ENCODE results near the gene RNF130. TPM values are rescaled to one million over a fixed set of nuclear protein-coding genes. Genes with fewer than 3 reads are reported as not detected.

The RNF130 gene
- total and polyA plus RNA-seq, 9 of the 15 experiments (the other 6 are each of a cell fraction or from before 2014, with no cell fraction given), result 5.8 to 39.4 (median 27.1) TPM

DNA sequence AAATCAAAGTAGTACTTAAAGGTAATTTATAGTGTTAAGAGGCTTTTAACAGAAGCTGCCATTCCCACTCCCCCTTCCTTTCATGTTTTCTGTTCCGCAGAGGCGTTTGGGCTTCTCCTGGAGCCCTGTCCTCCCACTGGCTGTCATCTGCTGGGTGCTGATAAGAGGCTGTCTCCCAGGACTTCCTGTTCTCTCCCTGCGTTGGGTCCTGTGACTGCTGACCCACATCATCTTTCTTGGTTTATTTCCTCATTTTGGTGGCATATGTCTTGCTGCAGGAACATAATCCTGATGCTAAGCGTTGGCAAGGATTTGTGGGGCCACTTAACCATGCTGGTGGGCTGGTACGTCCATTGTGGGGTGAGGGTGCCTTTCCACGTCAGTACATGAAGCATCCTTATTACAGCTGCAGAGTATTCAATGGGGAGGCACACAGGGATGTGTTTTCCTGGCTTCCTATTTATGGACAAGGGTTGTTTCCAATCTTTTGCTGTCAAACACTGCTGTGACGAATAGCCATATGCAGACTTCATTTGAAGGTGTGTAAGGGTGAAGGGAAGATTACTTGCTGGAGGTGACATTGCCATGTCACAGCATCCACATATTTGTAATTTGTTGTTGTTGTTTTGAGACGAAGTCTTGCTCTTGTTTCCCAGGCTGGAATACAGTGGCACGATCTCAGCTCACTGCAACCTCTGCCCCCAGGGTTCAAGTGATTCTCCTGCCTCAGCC is 22.3 kb upstream of the RNF130 start (continued):
- TF ChIP-seq, protein P1, sequence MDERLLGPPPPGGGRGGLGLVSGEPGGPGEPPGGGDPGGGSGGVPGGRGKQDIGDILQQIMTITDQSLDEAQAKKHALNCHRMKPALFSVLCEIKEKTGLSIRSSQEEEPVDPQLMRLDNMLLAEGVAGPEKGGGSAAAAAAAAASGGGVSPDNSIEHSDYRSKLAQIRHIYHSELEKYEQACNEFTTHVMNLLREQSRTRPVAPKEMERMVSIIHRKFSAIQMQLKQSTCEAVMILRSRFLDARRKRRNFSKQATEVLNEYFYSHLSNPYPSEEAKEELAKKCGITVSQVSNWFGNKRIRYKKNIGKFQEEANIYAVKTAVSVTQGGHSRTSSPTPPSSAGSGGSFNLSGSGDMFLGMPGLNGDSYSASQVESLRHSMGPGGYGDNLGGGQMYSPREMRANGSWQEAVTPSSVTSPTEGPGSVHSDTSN (CRISPR knock-in tag; IDR thresholded peaks at IDR 0.05; ENCODE audit: low read depth), result 0 out of 2 replicates have a peak, but pooled peaks have one; percentile 8
- TF ChIP-seq, protein P1 (tag; conservative IDR thresholded peaks at IDR 0.05; ENCODE audit: low read depth), result peak; percentile 94
- peak; percentile 99 for TF ChIP-seq ARID1B (IDR thresholded peaks at IDR 0.05)
- TF ChIP-seq ARHGAP35 (IDR thresholded peaks at IDR 0.05; ENCODE audit: partially characterized antibody), result no peak
- no peak for TF ChIP-seq ATF1 (CRISPR knock-in tag; IDR thresholded peaks at IDR 0.05)
- TF ChIP-seq ATF1 (tag; IDR thresholded peaks at IDR 0.05), result peak; percentile 67
- TF ChIP-seq, protein P2, sequence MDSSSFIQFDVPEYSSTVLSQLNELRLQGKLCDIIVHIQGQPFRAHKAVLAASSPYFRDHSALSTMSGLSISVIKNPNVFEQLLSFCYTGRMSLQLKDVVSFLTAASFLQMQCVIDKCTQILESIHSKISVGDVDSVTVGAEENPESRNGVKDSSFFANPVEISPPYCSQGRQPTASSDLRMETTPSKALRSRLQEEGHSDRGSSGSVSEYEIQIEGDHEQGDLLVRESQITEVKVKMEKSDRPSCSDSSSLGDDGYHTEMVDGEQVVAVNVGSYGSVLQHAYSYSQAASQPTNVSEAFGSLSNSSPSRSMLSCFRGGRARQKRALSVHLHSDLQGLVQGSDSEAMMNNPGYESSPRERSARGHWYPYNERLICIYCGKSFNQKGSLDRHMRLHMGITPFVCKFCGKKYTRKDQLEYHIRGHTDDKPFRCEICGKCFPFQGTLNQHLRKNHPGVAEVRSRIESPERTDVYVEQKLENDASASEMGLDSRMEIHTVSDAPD (CRISPR knock-in tag; IDR thresholded peaks at IDR 0.05), result no peak
- peak; percentile 68 to 85 for TF ChIP-seq MAZ (CRISPR knock-in tag; conservative IDR thresholded peaks at IDR 0.05 in 1 of 2, IDR thresholded peaks at IDR 0.05 in 1 of 2)
- no peak; the same call in 1 of the 2 replicates for TF ChIP-seq ESRRA (IDR thresholded peaks at IDR 0.05; ENCODE audit: borderline replicate concordance, low read depth)
- peak; percentile 91 for TF ChIP-seq POLR2AphosphoS5 (IDR thresholded peaks at IDR 0.05; ENCODE audit: control insufficient read depth, insufficient read depth, low read depth, low read length)
- no peak for TF ChIP-seq RBM25 (IDR thresholded peaks at IDR 0.05; ENCODE audit: low read depth, low read length, severe bottlenecking)
- TF ChIP-seq MYBL2 (IDR thresholded peaks at IDR 0.05; ENCODE audit: low read depth), result no peak; the same call in 1 of the 2 replicates
- TF ChIP-seq MYBL2 (CRISPR knock-in tag; IDR thresholded peaks at IDR 0.05; ENCODE audit: borderline replicate concordance), result no peak
- TF ChIP-seq SP2 (IDR thresholded peaks at IDR 0.05; ENCODE audit: extremely low read depth, low read depth, low read length, poor library complexity, severe bottlenecking), result no peak
- TF ChIP-seq HDAC2 (IDR thresholded peaks at IDR 0.05), result peak; percentile 98
- TF ChIP-seq OTX1 (CRISPR knock-in tag; IDR thresholded peaks at IDR 0.05), result peak; percentile 91; the same call in 1 of the 2 replicates
- TF ChIP-seq, protein P3, sequence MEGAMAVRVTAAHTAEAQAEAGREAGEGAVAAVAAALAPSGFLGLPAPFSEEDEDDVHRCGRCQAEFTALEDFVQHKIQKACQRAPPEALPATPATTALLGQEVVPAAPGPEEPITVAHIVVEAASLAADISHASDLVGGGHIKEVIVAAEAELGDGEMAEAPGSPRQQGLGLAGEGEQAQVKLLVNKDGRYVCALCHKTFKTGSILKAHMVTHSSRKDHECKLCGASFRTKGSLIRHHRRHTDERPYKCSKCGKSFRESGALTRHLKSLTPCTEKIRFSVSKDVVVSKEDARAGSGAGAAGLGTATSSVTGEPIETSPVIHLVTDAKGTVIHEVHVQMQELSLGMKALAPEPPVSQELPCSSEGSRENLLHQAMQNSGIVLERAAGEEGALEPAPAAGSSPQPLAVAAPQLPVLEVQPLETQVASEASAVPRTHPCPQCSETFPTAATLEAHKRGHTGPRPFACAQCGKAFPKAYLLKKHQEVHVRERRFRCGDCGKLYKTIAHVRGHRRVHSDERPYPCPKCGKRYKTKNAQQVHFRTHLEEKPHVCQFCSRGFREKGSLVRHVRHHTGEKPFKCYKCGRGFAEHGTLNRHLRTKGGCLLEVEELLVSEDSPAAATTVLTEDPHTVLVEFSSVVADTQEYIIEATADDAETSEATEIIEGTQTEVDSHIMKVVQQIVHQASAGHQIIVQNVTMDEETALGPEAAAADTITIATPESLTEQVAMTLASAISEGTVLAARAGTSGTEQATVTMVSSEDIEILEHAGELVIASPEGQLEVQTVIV (CRISPR knock-in tag; IDR thresholded peaks at IDR 0.05; ENCODE audit: borderline replicate concordance), result no peak
